SK-N-SH treated with all-trans-retinoic acid at 6 μM for 48 hours (cell line): Measurements from ENCODE around the gene YIPF7.

ENCODE experiments used
- ATAC-seq: fragments of 200-7000 bp; cut with Tn5 transposase; 3 replicates; pipeline ENCODE4 v1.9.1; 2020; ENCODE audit warnings: mild to moderate bottlenecking, moderate library complexity
- ARNTL ChIP-seq: fragments of 450-650 bp; formaldehyde crosslinking; IDR thresholded peaks from 2 replicates; pipeline ENCODE4 v1.5.0; 2020; ENCODE audit warnings: low read depth, mild to moderate bottlenecking, moderate library complexity, borderline replicate concordance
- BACH2 ChIP-seq: fragments of 250-450 bp; sonication (Bioruptor Pico); IDR thresholded peaks from 2 replicates; pipeline ENCODE4 v1.9.0; 2021; ENCODE audit warnings: mild to moderate bottlenecking, borderline replicate concordance
- CSDC2 ChIP-seq: fragments of 250-450 bp; sonication (Bioruptor Pico); IDR thresholded peaks from 2 replicates; pipeline ENCODE4 v1.5.0; 2020; ENCODE audit warnings: mild to moderate bottlenecking, moderate library complexity
- ESRRG ChIP-seq: fragments of 250-450 bp; sonication (Bioruptor Pico); IDR thresholded peaks from 2 replicates; pipeline ENCODE4 v1.6.1; 2021; ENCODE audit warnings: mild to moderate bottlenecking
- ISL1 ChIP-seq: fragments of 250-450 bp; sonication (Bioruptor Pico); IDR thresholded peaks from 2 replicates; pipeline ENCODE4 v2.1.2; 2022; ENCODE audit warnings: mild to moderate bottlenecking, moderate library complexity
- OSR1 ChIP-seq: fragments of 250-450 bp; sonication (Bioruptor Pico); IDR thresholded peaks from 2 replicates; pipeline ENCODE4 v1.8.0; 2022; ENCODE audit warnings: moderate library complexity, mild to moderate bottlenecking, inconsistent platforms
- PPARA ChIP-seq: fragments of 250-450 bp; sonication (Bioruptor Pico); IDR thresholded peaks from 2 replicates; pipeline ENCODE4 v1.5.0; 2020; ENCODE audit warnings: mild to moderate bottlenecking, borderline replicate concordance
- RARB ChIP-seq: fragments of 250-450 bp; sonication (Bioruptor Pico); IDR thresholded peaks from 2 replicates; pipeline ENCODE4 v1.8.0; 2021; ENCODE audit warnings: mild to moderate bottlenecking, moderate library complexity
- SNAI2 ChIP-seq: fragments of 250-450 bp; sonication (Bioruptor Pico); IDR thresholded peaks from 2 replicates; pipeline ENCODE4 v1.5.0; 2020; ENCODE audit warnings: mild to moderate bottlenecking, moderate library complexity
- TCF4 ChIP-seq: fragments of 250-450 bp; sonication (Bioruptor Pico); IDR thresholded peaks from 2 replicates; pipeline ENCODE4 v1.8.0; 2021; ENCODE audit warnings: mild to moderate bottlenecking, moderate library complexity, borderline replicate concordance
- TOX ChIP-seq: fragments of 250-450 bp; sonication (Bioruptor Pico); IDR thresholded peaks from 2 replicates; pipeline ENCODE4 v1.8.0; 2021; ENCODE audit warnings: mild to moderate bottlenecking, moderate library complexity, borderline replicate concordance
- ZC3H10 ChIP-seq: fragments of 250-450 bp; sonication (Bioruptor Pico); IDR thresholded peaks from 2 replicates; pipeline ENCODE4 v1.5.1; 2021; ENCODE audit warnings: mild to moderate bottlenecking, moderate library complexity
- ZFP30 ChIP-seq: fragments of 450-650 bp; formaldehyde crosslinking; IDR thresholded peaks from 2 replicates; pipeline ENCODE4 v1.5.0; 2022; ENCODE audit warnings: mild to moderate bottlenecking, moderate library complexity
- ZNF565 ChIP-seq: fragments of 450-650 bp; formaldehyde crosslinking; conservative IDR thresholded peaks from 2 replicates; pipeline ENCODE4 v1.5.0; 2020; ENCODE audit warnings: low read depth, mild to moderate bottlenecking, moderate library complexity
- ZNF70 ChIP-seq: fragments of 450-650 bp; formaldehyde crosslinking; IDR thresholded peaks from 2 replicates; pipeline ENCODE4 v1.5.0; 2020; ENCODE audit warnings: mild to moderate bottlenecking, moderate library complexity
- TF ChIP-seq, protein P1 (sequence below): fragments of 250-450 bp; sonication (Bioruptor Pico); IDR thresholded peaks from 2 replicates; pipeline ENCODE4 v1.8.0; 2021; ENCODE audit warnings: low read depth, mild to moderate bottlenecking, moderate library complexity, borderline replicate concordance
- TF ChIP-seq, protein P2 (sequence below): fragments of 250-450 bp; sonication (Bioruptor Pico); IDR thresholded peaks from 2 replicates; pipeline ENCODE4 v1.8.0; 2020; ENCODE audit warnings: mild to moderate bottlenecking, moderate library complexity, borderline replicate concordance
- TF ChIP-seq, protein P3 (sequence below): fragments of 250-450 bp; sonication (Bioruptor Pico); IDR thresholded peaks from 2 replicates; pipeline ENCODE4 v1.5.1; 2021; ENCODE audit warnings: mild to moderate bottlenecking, moderate library complexity
- TF ChIP-seq, protein P4 (sequence below): fragments of 250-450 bp; sonication (Bioruptor Pico); IDR thresholded peaks from 2 replicates; pipeline ENCODE4 v1.5.0; 2020; ENCODE audit warnings: mild to moderate bottlenecking, moderate library complexity
- TF ChIP-seq, protein P5 (sequence below): fragments of 250-450 bp; sonication (Bioruptor Pico); IDR thresholded peaks from 2 replicates; pipeline ENCODE4 v1.5.1; 2020; ENCODE audit warnings: low read depth, mild to moderate bottlenecking, moderate library complexity

YIPF7 gene

DNA sequence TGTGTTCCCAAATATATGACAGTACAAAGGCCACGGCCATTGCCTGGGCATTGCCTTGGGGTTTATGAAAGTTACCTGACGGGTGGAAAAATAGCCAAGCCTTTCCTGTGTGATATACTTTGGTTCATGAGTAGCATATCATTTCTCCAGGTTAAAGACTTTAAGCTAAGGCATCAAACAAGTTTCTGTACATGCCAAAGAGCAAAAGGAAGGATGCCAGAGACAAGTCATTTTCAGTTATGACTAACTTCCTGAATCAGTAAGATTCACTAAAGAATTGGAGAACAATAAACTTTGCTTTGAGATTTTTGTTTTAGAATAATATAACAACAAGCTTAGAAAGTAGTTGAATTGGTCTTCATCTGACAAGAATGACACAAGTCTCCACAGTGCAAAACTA, 17.1 kb upstream of the YIPF7 start:
- ATAC-seq, result no peak
- TF ChIP-seq, protein P1, sequence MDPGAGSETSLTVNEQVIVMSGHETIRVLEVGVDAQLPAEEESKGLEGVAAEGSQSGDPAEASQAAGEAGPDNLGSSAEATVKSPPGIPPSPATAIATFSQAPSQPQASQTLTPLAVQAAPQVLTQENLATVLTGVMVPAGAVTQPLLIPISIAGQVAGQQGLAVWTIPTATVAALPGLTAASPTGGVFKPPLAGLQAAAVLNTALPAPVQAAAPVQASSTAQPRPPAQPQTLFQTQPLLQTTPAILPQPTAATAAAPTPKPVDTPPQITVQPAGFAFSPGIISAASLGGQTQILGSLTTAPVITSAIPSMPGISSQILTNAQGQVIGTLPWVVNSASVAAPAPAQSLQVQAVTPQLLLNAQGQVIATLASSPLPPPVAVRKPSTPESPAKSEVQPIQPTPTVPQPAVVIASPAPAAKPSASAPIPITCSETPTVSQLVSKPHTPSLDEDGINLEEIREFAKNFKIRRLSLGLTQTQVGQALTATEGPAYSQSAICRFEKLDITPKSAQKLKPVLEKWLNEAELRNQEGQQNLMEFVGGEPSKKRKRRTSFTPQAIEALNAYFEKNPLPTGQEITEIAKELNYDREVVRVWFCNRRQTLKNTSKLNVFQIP (CRISPR knock-in tag), result no peak
- TF ChIP-seq, protein P2, sequence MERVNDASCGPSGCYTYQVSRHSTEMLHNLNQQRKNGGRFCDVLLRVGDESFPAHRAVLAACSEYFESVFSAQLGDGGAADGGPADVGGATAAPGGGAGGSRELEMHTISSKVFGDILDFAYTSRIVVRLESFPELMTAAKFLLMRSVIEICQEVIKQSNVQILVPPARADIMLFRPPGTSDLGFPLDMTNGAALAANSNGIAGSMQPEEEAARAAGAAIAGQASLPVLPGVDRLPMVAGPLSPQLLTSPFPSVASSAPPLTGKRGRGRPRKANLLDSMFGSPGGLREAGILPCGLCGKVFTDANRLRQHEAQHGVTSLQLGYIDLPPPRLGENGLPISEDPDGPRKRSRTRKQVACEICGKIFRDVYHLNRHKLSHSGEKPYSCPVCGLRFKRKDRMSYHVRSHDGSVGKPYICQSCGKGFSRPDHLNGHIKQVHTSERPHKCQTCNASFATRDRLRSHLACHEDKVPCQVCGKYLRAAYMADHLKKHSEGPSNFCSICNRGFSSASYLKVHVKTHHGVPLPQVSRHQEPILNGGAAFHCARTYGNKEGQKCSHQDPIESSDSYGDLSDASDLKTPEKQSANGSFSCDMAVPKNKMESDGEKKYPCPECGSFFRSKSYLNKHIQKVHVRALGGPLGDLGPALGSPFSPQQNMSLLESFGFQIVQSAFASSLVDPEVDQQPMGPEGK (CRISPR knock-in tag), result no peak

DNA sequence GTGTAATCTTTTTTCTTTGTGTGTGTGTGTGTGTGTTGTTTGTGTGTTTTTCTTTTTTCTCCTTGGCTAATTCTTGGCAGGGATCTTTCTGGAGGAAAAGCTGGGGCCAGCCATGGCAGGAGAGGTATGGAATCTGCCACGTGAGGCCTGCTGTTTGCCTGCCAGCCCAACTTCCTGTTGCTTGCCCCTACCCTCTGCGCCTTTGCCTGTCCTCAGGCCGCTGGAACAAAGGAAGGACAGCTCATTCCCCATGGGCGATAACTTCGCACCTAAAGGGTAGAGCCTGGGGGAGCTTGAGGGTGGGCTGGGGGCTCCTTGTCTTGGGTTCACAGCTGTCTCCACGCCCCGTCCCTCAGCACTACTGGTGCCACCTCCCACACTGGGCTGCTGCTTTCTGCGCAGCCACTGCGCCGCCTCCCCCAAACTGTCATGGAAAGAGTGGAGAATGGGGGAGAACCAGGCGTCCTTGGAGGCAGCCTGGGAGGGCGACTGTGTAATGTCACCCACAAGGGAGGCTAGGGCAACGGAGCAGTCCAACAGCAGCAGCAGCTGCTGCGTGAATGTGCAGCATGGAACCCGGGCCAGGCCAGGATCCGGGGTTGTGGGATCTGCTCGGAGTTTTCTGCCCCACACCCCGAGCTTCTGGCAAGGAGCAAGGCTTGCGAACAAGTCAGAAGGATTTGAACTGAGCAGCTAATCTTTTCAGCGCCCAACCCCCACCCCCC, 12.3 kb upstream of the YIPF7 start:
- TF ChIP-seq TCF4 (CRISPR knock-in tag) (no peak), RARB (CRISPR knock-in tag) (no peak), CSDC2 (no peak), TOX (CRISPR knock-in tag) (no peak), ESRRG (no peak), ZNF565 (CRISPR knock-in tag) (no peak), BACH2 (no peak), SNAI2 (no peak), OSR1 (CRISPR knock-in tag) (no peak), ISL1 (CRISPR knock-in tag) (no peak), ARNTL (CRISPR knock-in tag) (no peak), ZFP30 (CRISPR knock-in tag) (no peak)
- TF ChIP-seq, protein P2 (CRISPR knock-in tag), result no peak
- TF ChIP-seq, protein P3, sequence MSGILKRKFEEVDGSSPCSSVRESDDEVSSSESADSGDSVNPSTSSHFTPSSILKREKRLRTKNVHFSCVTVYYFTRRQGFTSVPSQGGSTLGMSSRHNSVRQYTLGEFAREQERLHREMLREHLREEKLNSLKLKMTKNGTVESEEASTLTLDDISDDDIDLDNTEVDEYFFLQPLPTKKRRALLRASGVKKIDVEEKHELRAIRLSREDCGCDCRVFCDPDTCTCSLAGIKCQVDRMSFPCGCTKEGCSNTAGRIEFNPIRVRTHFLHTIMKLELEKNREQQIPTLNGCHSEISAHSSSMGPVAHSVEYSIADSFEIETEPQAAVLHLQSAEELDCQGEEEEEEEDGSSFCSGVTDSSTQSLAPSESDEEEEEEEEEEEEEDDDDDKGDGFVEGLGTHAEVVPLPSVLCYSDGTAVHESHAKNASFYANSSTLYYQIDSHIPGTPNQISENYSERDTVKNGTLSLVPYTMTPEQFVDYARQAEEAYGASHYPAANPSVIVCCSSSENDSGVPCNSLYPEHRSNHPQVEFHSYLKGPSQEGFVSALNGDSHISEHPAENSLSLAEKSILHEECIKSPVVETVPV, result no peak
- no peak for ATAC-seq

DNA sequence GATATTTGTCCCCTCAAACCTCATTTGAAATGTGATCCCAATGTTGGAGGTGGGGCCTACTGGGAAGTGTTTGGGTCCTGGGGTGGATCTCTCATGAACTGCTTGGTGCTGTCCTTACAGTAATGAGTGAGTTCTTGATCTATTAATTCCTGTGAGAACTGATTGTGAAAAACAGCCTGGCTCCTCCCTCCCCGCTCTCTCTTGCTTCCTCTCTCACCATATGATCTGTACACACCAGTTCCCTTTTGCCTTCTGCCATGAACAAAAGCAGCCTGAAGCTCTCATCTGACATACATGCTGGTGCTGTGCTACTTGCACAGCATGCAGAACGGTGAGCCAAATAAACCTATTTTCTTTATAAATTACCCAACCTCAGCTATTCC, 11.2 kb upstream of the YIPF7 start:
- ATAC-seq, result no peak
- TF ChIP-seq, protein P3, result no peak
- no peak for TF ChIP-seq SNAI2
- no peak for TF ChIP-seq PPARA
- TF ChIP-seq ZFP30 (CRISPR knock-in tag), result no peak
- TF ChIP-seq ZC3H10 (CRISPR knock-in tag), result no peak
- no peak for TF ChIP-seq ESRRG

DNA sequence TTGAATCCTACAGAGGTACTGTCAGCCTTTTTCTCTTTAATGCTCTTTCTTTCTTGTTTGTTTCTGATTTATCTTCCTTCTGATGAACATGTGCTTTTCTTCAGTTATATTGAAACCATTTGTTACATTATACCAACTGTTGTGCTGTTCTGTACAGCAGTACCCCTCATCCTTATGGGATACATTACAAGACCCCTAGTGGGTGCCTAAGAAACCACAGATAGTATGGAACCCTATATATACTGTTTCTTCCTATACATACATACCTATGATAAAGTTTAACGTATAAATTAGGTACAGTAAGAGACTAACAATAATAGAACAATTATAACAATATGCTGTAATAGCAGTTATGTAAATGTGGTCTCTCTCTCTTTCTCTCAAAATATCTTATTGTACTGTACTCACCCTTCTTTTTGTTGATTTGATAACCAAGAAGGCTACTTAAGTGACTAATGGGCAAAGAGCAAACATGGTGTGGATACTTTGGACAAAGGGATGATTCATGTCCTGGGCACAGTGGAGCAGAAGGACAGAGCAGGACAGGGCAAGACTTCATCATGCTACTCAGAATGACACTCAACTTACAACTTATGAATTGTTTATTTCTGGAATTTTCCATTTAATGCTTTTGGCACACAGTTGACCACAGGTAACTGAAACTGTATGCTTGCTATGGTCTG, 10.7 kb upstream of the YIPF7 start:
- no peak for ATAC-seq
- TF ChIP-seq ZFP30 (CRISPR knock-in tag) (no peak), TCF4 (CRISPR knock-in tag) (no peak)

DNA sequence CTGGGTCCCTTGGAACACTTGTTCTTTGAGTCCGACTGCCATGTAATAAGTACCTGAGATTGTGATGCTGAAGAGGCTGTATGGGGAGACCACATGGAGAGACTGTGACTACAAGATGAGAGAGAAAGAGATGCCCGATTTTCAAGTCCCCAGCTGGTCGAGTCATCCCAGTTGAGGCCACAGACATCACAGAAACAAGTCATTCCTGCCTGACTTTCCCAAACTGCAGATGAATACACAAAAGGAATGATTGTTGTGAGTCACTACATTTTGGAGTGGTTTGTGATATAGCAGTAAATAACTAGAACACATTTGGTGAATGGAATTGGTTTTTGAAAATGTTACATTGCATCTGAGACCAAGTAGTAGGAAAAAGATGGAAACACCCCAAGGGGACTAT, 9.0 kb upstream of the YIPF7 start:
- no peak for ATAC-seq
- no peak for TF ChIP-seq ZNF70 (CRISPR knock-in tag)
- TF ChIP-seq ESRRG, result no peak
- TF ChIP-seq, protein P4, sequence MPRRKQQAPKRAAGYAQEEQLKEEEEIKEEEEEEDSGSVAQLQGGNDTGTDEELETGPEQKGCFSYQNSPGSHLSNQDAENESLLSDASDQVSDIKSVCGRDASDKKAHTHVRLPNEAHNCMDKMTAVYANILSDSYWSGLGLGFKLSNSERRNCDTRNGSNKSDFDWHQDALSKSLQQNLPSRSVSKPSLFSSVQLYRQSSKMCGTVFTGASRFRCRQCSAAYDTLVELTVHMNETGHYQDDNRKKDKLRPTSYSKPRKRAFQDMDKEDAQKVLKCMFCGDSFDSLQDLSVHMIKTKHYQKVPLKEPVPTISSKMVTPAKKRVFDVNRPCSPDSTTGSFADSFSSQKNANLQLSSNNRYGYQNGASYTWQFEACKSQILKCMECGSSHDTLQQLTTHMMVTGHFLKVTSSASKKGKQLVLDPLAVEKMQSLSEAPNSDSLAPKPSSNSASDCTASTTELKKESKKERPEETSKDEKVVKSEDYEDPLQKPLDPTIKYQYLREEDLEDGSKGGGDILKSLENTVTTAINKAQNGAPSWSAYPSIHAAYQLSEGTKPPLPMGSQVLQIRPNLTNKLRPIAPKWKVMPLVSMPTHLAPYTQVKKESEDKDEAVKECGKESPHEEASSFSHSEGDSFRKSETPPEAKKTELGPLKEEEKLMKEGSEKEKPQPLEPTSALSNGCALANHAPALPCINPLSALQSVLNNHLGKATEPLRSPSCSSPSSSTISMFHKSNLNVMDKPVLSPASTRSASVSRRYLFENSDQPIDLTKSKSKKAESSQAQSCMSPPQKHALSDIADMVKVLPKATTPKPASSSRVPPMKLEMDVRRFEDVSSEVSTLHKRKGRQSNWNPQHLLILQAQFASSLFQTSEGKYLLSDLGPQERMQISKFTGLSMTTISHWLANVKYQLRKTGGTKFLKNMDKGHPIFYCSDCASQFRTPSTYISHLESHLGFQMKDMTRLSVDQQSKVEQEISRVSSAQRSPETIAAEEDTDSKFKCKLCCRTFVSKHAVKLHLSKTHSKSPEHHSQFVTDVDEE (CRISPR knock-in tag), result no peak
- TF ChIP-seq, protein P5, sequence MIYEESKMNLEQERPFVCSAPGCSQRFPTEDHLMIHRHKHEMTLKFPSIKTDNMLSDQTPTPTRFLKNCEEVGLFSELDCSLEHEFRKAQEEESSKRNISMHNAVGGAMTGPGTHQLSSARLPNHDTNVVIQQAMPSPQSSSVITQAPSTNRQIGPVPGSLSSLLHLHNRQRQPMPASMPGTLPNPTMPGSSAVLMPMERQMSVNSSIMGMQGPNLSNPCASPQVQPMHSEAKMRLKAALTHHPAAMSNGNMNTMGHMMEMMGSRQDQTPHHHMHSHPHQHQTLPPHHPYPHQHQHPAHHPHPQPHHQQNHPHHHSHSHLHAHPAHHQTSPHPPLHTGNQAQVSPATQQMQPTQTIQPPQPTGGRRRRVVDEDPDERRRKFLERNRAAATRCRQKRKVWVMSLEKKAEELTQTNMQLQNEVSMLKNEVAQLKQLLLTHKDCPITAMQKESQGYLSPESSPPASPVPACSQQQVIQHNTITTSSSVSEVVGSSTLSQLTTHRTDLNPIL (CRISPR knock-in tag), result no peak
- no peak for TF ChIP-seq CSDC2
